ENCODE results near the gene EPHA5. TPM values are rescaled to one million over a fixed set of nuclear protein-coding genes. Genes with fewer than 3 reads are reported as not detected.

EPHA5 gene
- total RNA-seq, 1 experiment from 2014 or later = 0.11 TPM

GRCh38 chr4:65669111-65670019 lies 924 bp downstream of the EPHA5 start:
- H3K4me1 ChIP-seq = peaks cover 14% of the 10 kb centered on the region
- H3K4me3 ChIP-seq (ENCODE audit: low read depth, low read length) = no peak overlapping the region
- no peaks in the 10 kb centered on the region for H3K9me3 Mint-ChIP-seq (ENCODE audit: unreplicated experiment)
- intact Hi-C loops (cut with micrococcal nuclease; ENCODE audit: unreplicated experiment) = no loop called here
- H3K27ac Mint-ChIP-seq (ENCODE audit: unreplicated experiment) = no peak overlapping the region
- H3K4me1 Mint-ChIP-seq (ENCODE audit: low read depth, unreplicated experiment) = peaks cover 13% of the 10 kb centered on the region
- BruUV-seq (replicated peaks) = no TSS peak
- H3K9me3 ChIP-seq = no peaks in the 10 kb centered on the region
- no peaks in the 10 kb centered on the region for H3K36me3 Mint-ChIP-seq (ENCODE audit: insufficient read depth, unreplicated experiment)
- H3K4me3 Mint-ChIP-seq (ENCODE audit: unreplicated experiment) = peak overlapping the region; percentile 77
- H3K36me3 ChIP-seq (ENCODE audit: control insufficient read depth, insufficient read depth, low read length) = no peaks in the 10 kb centered on the region
- DNase-seq = no peak
- CTCF ChIA-PET = no interaction called here
- no peaks in the 10 kb centered on the region; the same call in 1 of the 2 replicates for H3K27me3 ChIP-seq (replicated peaks; ENCODE audit: control insufficient read depth, insufficient read depth, low read length)
- TF ChIP-seq, protein P1, sequence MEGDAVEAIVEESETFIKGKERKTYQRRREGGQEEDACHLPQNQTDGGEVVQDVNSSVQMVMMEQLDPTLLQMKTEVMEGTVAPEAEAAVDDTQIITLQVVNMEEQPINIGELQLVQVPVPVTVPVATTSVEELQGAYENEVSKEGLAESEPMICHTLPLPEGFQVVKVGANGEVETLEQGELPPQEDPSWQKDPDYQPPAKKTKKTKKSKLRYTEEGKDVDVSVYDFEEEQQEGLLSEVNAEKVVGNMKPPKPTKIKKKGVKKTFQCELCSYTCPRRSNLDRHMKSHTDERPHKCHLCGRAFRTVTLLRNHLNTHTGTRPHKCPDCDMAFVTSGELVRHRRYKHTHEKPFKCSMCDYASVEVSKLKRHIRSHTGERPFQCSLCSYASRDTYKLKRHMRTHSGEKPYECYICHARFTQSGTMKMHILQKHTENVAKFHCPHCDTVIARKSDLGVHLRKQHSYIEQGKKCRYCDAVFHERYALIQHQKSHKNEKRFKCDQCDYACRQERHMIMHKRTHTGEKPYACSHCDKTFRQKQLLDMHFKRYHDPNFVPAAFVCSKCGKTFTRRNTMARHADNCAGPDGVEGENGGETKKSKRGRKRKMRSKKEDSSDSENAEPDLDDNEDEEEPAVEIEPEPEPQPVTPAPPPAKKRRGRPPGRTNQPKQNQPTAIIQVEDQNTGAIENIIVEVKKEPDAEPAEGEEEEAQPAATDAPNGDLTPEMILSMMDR (IDR thresholded peaks at IDR 0.05; ENCODE audit: insufficient read depth in 1 of 2, low read depth in 1 of 2, low read length in 1 of 2, severe bottlenecking in 1 of 2, unreplicated experiment in 1 of 2) = no peak
- H3K27me3 Mint-ChIP-seq (ENCODE audit: insufficient read depth, unreplicated experiment) = peaks cover 5% of the 10 kb centered on the region
- POLR2A ChIA-PET = no interaction called here

GRCh38 chr4:65668201-65669089 lies 1.8 kb downstream of the EPHA5 start:
- Mint-ChIP-seq H3K4me3 (ENCODE audit: unreplicated experiment) (no peak overlapping the region), H3K9me3 (ENCODE audit: unreplicated experiment) (no peaks in the 10 kb centered on the region), H3K27ac (ENCODE audit: unreplicated experiment) (no peak overlapping the region), H3K27me3 (ENCODE audit: insufficient read depth, unreplicated experiment) (peaks cover 5% of the 10 kb centered on the region), H3K4me1 (ENCODE audit: low read depth, unreplicated experiment) (peaks cover 13% of the 10 kb centered on the region), H3K36me3 (ENCODE audit: insufficient read depth, unreplicated experiment) (no peaks in the 10 kb centered on the region)
- CTCF ChIA-PET = no interaction called here
- no peaks in the 10 kb centered on the region for H3K9me3 ChIP-seq
- no peaks in the 10 kb centered on the region for H3K36me3 ChIP-seq (ENCODE audit: control insufficient read depth, insufficient read depth, low read length)
- intact Hi-C loops (cut with micrococcal nuclease; ENCODE audit: unreplicated experiment) = no loop called here
- peaks cover 14% of the 10 kb centered on the region for H3K4me1 ChIP-seq
- no peaks in the 10 kb centered on the region; the same call in 1 of the 2 replicates for H3K27me3 ChIP-seq (replicated peaks; ENCODE audit: control insufficient read depth, insufficient read depth, low read length)
- no peak overlapping the region for H3K4me3 ChIP-seq (ENCODE audit: low read depth, low read length)
- BruUV-seq (replicated peaks) = no TSS peak
- POLR2A ChIA-PET = no interaction called here
- TF ChIP-seq, protein P1 (IDR thresholded peaks at IDR 0.05; ENCODE audit: insufficient read depth in 1 of 2, low read depth in 1 of 2, low read length in 1 of 2, severe bottlenecking in 1 of 2, unreplicated experiment in 1 of 2) = no peak
- DNase-seq = no peak

- H3K9me3 Mint-ChIP-seq (ENCODE audit: unreplicated experiment) = no peaks in the 10 kb centered on the region
- Histone ChIP-seq H3K4me3 (ENCODE audit: low read depth, low read length) (no peak overlapping the region), H3K27me3 (replicated peaks; ENCODE audit: control insufficient read depth, insufficient read depth, low read length) (no peaks in the 10 kb centered on the region; the same call in 1 of the 2 replicates), H3K9me3 (no peaks in the 10 kb centered on the region), H3K4me1 (peaks cover 14% of the 10 kb centered on the region), H3K36me3 (ENCODE audit: control insufficient read depth, insufficient read depth, low read length) (no peaks in the 10 kb centered on the region)
- no peak for DNase-seq
- no peaks in the 10 kb centered on the region for H3K36me3 Mint-ChIP-seq (ENCODE audit: insufficient read depth, unreplicated experiment)
- H3K27ac Mint-ChIP-seq (ENCODE audit: unreplicated experiment) = no peak overlapping the region
- peaks cover 13% of the 10 kb centered on the region for H3K4me1 Mint-ChIP-seq (ENCODE audit: low read depth, unreplicated experiment)
- CTCF ChIA-PET = no interaction called here
- TF ChIP-seq, protein P1 (IDR thresholded peaks at IDR 0.05; ENCODE audit: insufficient read depth in 1 of 2, low read depth in 1 of 2, low read length in 1 of 2, severe bottlenecking in 1 of 2, unreplicated experiment in 1 of 2) = no peak
- POLR2A ChIA-PET = no interaction called here
- no TSS peak for BruUV-seq (replicated peaks)
- intact Hi-C loops (cut with micrococcal nuclease; ENCODE audit: unreplicated experiment) = no loop called here
- no peak overlapping the region for H3K4me3 Mint-ChIP-seq (ENCODE audit: unreplicated experiment)
- H3K27me3 Mint-ChIP-seq (ENCODE audit: insufficient read depth, unreplicated experiment) = peaks cover 8% of the 10 kb centered on the region
These were observed 2.7 kb downstream of the EPHA5 start for GRCh38 chr4:65667506-65668041.
